Kidney (tissue), 14 donors: Measurements from ENCODE around the gene FPR1. TPM values are rescaled to one million over a fixed set of nuclear protein-coding genes. Genes with fewer than 3 reads are reported as not detected.

Source experiments
- DNase-seq, 5 donors: peaks; one replicate each; pipeline ENCODE4 v3.0.0-alpha.2; 2013 to 2020
- FAIRE-seq: peaks from 2 replicates; lab custom pipeline; 2012; peaks lifted over from hg19 to GRCh38; lab: Jason Lieb, UNC
- H3K27ac ChIP-seq, 2 donors: one replicate each; pipeline ENCODE4 v1.7.0; 2013; ENCODE audit warnings: low read depth in 2 of 2, low read length in 2 of 2, inconsistent platforms in 1 of 2
- H3K27me3 ChIP-seq: one replicate; pipeline ENCODE4 v1.7.1; 2013; ENCODE audit warnings: low read length, inconsistent platforms; ENCODE audit not compliant: control insufficient read depth, insufficient read depth
- H3K36me3 ChIP-seq, 3 donors: one replicate each; pipeline versions ENCODE4 v1.7.0 to v1.7.1; 2013; ENCODE audit warnings: low read length in 3 of 3, control low read depth in 1 of 3, inconsistent platforms in 1 of 3; ENCODE audit not compliant: insufficient read depth in 3 of 3, control insufficient read depth in 2 of 3
- H3K4me1 ChIP-seq, 3 donors: one replicate each; pipeline versions ENCODE4 v1.7.0 to v1.7.1; 2013; ENCODE audit warnings: low read length in 3 of 3, inconsistent platforms in 1 of 3, low read depth in 1 of 3; ENCODE audit not compliant: control insufficient read depth in 2 of 3, insufficient read depth in 2 of 3
- H3K4me3 ChIP-seq, 3 donors: one replicate each; pipeline versions ENCODE4 v1.7.0 to v1.8.1; 2013; ENCODE audit warnings: low read length in 3 of 3, control low read depth in 1 of 3, inconsistent platforms in 1 of 3
- H3K9ac ChIP-seq, 3 donors: one replicate each; pipeline versions ENCODE4 v1.7.0 to v1.7.1; 2013; ENCODE audit warnings: low read length in 3 of 3, control low read depth in 1 of 3, inconsistent platforms in 1 of 3
- H3K9me3 ChIP-seq, 3 donors: one replicate each; pipeline versions ENCODE4 v1.7.0 to v1.7.1; 2013; ENCODE audit warnings: low read length in 3 of 3, control low read depth in 1 of 3, inconsistent platforms in 1 of 3; ENCODE audit not compliant: control insufficient read depth in 2 of 3, insufficient read depth in 1 of 3
- CTCF ChIP-seq: IDR thresholded peaks from 3 replicates; pipeline ENCODE4 v1.5.1; 2012; ENCODE audit warnings: mild to moderate bottlenecking, moderate library complexity, borderline replicate concordance; ENCODE audit not compliant: insufficient read depth; ENCODE audit errors: extremely low read depth
- intact Hi-C: fragments of 100-400 bp; cut with DNase I; formaldehyde crosslinking; loops from one replicate; pipeline ENCODE4 v1.11.1; 2022
- polyA plus RNA-seq: library from polyadenylated mRNA; stranded (reverse); fragments of 350-450 nt; fragmentation: Illumina TruSeq; extraction: RNeasy Lipid Tissue Mini Kit (QIAGEN cat#74804); gene quantifications from one replicate; pipeline ENCODE4 v1.2.3, GENCODE V29; 2014; ENCODE audit warnings: low read depth, low replicate concordance; ENCODE audit not compliant: insufficient read depth
- total RNA-seq: library from RNA; stranded (reverse); fragmentation: NEBNext Ultra II Directional; extraction: Animal tissue kit (Norgen Biotek cat#: 25700); gene quantifications from one replicate; pipeline ENCODE4 v1.2.1, GENCODE V29; 2021
- donor health status: control.
- donor health status: control.
- donor health status: control.
- donor health status: control.
- donor health status: control.
- donor health status: DM: yes; HTN: yes; CAD: no.
- donor health status: Normal renal cell carcinoma (clear cell type).

The FPR1 gene
- total and polyA plus RNA-seq, 2 donors from 2014 or later = 2.2 to 16.6 TPM

DNA sequence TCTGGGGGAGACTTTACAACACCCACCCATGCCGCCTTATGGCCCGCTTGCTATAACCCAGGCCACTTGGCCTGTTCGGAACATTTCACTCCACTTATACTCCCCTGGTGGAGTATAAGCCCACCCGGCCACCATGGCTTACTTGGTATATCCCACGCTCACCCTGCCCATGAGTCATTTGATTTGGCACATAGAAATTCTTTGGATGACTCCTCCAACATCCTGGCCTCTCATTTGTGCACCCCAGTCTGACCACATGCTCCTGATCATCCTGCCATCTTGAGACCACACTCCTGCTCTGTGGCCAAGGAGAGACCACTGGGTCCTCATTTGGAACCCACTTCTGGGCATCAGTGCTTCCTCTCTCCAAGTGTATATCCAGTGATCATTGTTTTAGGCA is 53.4 kb downstream of the FPR1 start:
- no peaks in the 10 kb centered on the region for H3K9me3 ChIP-seq
- peaks cover 16 to 37% (median 21%) of the 10 kb centered on the region in 3 donors for H3K36me3 ChIP-seq
- no peak overlapping the region for H3K27ac ChIP-seq
- H3K4me1 ChIP-seq = peaks cover 0 to 13% (median 4%) of the 10 kb centered on the region in 3 donors
- H3K9ac ChIP-seq = no peak overlapping the region
- intact Hi-C loops = no loop called here
- no peak overlapping the region for H3K4me3 ChIP-seq
- TF ChIP-seq CTCF = no peak
- no peaks in the 10 kb centered on the region for H3K27me3 ChIP-seq
- no peak for DNase-seq
- FAIRE-seq = no peak

DNA sequence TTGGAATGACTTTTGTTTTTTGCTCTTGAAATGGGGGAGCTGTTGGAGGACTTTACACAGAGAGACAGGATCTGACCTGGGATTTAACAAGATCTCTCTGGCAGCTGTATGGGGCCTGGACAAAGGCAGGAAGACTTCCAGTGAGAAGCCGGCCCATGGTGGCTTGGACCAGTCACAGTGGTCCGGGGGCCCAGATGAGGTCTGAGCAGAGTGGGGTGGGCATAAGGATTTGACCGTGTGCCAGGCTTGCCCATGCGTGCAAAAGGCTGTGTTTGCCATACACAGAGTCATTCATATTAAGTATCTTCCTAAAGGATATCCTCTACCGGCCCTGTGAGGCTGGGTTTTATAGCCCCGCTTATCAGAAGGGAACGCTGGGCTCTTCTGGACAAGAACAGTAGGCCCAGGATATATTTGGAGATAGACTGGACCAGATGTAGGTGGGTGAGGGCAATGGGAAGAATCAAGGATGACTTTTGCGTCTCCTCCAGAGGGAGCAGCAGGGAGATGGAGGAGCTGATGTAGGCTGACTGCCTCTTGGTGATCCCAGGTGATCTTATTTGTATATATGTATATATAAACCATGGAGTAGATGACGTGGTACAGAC is 54.4 kb downstream of the FPR1 start:
- intact Hi-C loops = no loop called here
- Histone ChIP-seq H3K36me3 (peaks cover 16 to 40% (median 21%) of the 10 kb centered on the region in 3 donors), H3K4me1 (peaks cover 0 to 14% (median under 1%) of the 10 kb centered on the region in 3 donors), H3K27ac (no peak overlapping the region), H3K27me3 (no peaks in the 10 kb centered on the region), H3K9ac (no peak overlapping the region), H3K4me3 (no peak overlapping the region), H3K9me3 (no peaks in the 10 kb centered on the region)
- no peak for FAIRE-seq
- no peak for TF ChIP-seq CTCF
- DNase-seq = no peak

DNA sequence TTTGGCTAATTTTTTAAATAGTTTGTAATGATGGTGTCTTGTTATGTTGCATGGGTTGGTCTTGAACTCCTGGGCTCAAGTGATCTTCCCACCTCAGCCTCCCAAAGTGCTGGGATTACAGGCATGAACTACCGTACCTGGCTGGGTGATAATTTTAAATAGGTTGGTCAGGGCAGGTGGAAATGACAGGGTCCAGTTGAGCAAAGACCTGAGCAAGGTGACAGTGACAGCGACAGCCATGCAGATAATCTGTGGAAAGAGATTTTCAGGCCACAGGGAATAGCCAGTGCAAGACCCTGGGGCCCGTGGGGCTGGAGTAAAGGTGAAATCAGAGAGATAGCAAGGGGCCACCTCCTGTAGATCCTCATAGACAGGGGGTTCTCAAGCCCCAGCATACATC is 55.1 kb downstream of the FPR1 start:
- Histone ChIP-seq H3K36me3 (peaks cover 16 to 40% (median 21%) of the 10 kb centered on the region in 3 donors), H3K9ac (no peak overlapping the region), H3K27ac (no peak overlapping the region), H3K9me3 (no peaks in the 10 kb centered on the region), H3K4me1 (peaks cover 0 to 11% (median 5%) of the 10 kb centered on the region in 3 donors), H3K27me3 (no peaks in the 10 kb centered on the region), H3K4me3 (no peak overlapping the region)
- no peak for TF ChIP-seq CTCF
- DNase-seq = no peak
- FAIRE-seq = no peak
- intact Hi-C loops = no loop called here

Other genes starting within 250 kb of the FPR1 start
- 4.8 TPM for gene SIGLEC6, start 220.2 kb downstream of the FPR1 start, total RNA-seq
- gene SIGLEC6, start 220.2 kb downstream of the FPR1 start, polyA plus RNA-seq = not detected
- gene ZNF175, start 180.6 kb downstream of the FPR1 start, total RNA-seq = 20.1 TPM
- 3.3 TPM for gene ZNF175, start 180.6 kb downstream of the FPR1 start, polyA plus RNA-seq
- gene SIGLEC5, start 121.5 kb downstream of the FPR1 start, total RNA-seq = not detected
- not detected for gene SIGLEC5, start 121.5 kb downstream of the FPR1 start, polyA plus RNA-seq
- 11.5 TPM for gene SIGLEC14, start 105.1 kb downstream of the FPR1 start, total RNA-seq
- gene SIGLEC14, start 105.1 kb downstream of the FPR1 start, polyA plus RNA-seq = 0.26 TPM
- 25.4 TPM for gene SPACA6, start 58.5 kb downstream of the FPR1 start, total RNA-seq
- gene SPACA6, start 58.5 kb downstream of the FPR1 start, polyA plus RNA-seq = 18.9 TPM
- not detected for gene HAS1, start 27.9 kb downstream of the FPR1 start, total RNA-seq
- gene HAS1, start 27.9 kb downstream of the FPR1 start, polyA plus RNA-seq = not detected
- 2.3 TPM for gene FPR2, start 9.3 kb upstream of the FPR1 start, total RNA-seq
- gene FPR2, start 9.3 kb upstream of the FPR1 start, polyA plus RNA-seq = not detected
- 8.5 TPM for gene FPR3, start 43.3 kb upstream of the FPR1 start, total RNA-seq
- gene FPR3, start 43.3 kb upstream of the FPR1 start, polyA plus RNA-seq = 1.1 TPM
- 19.0 TPM for gene ZNF577, start 136.1 kb upstream of the FPR1 start, total RNA-seq
- gene ZNF577, start 136.1 kb upstream of the FPR1 start, polyA plus RNA-seq = 32.2 TPM
- 16.2 TPM for gene ZNF649, start 153.1 kb upstream of the FPR1 start, total RNA-seq
- 4.9 TPM for gene ZNF649, start 153.1 kb upstream of the FPR1 start, polyA plus RNA-seq
- 6.9 TPM for gene ZNF613, start 175.6 kb upstream of the FPR1 start, total RNA-seq
- 5.8 TPM for gene ZNF613, start 175.6 kb upstream of the FPR1 start, polyA plus RNA-seq
- gene ZNF350, start 235.0 kb upstream of the FPR1 start, total RNA-seq = 18.9 TPM
- 7.8 TPM for gene ZNF350, start 235.0 kb upstream of the FPR1 start, polyA plus RNA-seq